H1 (cell line): Measurements from ENCODE around the gene IL27RA. TPM values are rescaled to one million over a fixed set of nuclear protein-coding genes. Genes with fewer than 3 reads are reported as not detected.

ENCODE experiments used
- CTCF ChIA-PET: fragments of 300-600 bp; sonication (Branson Sonifier 250); formaldehyde crosslinking; loops from one replicate; lab custom pipeline; 2021; ENCODE audit not compliant: partially characterized antibody; lab: Charles Lee
- POLR2A ChIA-PET: fragments of 300-600 bp; sonication (Branson Sonifier 250); formaldehyde crosslinking; loops from one replicate; lab custom pipeline; 2021; ENCODE audit warnings: inconsistent platforms; ENCODE audit not compliant: partially characterized antibody; lab: Charles Lee
- DNase-seq, 2 experiments: peaks; one replicate each; pipeline versions ENCODE4 v3.0.0 to v3.0.0-alpha.2; 2010 to 2022; ENCODE audit warnings: low spot score in 2 of 2, low read depth in 1 of 2, mixed read lengths in 1 of 2
- FAIRE-seq: peaks from 2 replicates; lab custom pipeline; 2011; peaks lifted over from hg19 to GRCh38; lab: Jason Lieb, UNC
- H2AFZ ChIP-seq: 2 replicates; pipeline ENCODE4 v1.8.1; 2012; ENCODE audit warnings: low read length, inconsistent platforms
- H2AK5ac ChIP-seq: 2 replicates; pipeline ENCODE4 v1.6.1; 2013; ENCODE audit warnings: low read depth, low read length
- H2BK120ac ChIP-seq: replicated peaks from 2 replicates; pipeline ENCODE3; 2013; ENCODE audit warnings: low read depth, low read length, inconsistent platforms
- H2BK12ac ChIP-seq: 2 replicates; pipeline ENCODE4 v1.6.1; 2013; ENCODE audit warnings: low read depth, low read length
- H2BK15ac ChIP-seq: 2 replicates; pipeline ENCODE4 v1.6.1; 2013; ENCODE audit warnings: low read length
- H2BK20ac ChIP-seq: 2 replicates; pipeline ENCODE4 v1.6.1; 2013; ENCODE audit warnings: low read length
- H2BK5ac ChIP-seq: 2 replicates; pipeline ENCODE4 v1.6.1; 2013; ENCODE audit warnings: low read depth, low read length
- H3K14ac ChIP-seq: 2 replicates; pipeline ENCODE4 v1.6.1; 2013; ENCODE audit warnings: inconsistent platforms; ENCODE audit not compliant: insufficient read length
- H3K18ac ChIP-seq: 2 replicates; pipeline ENCODE4 v1.6.1; 2013; ENCODE audit warnings: low read length; ENCODE audit errors: extremely low read depth
- H3K23ac ChIP-seq: 2 replicates; pipeline ENCODE4 v1.6.1; 2013; ENCODE audit warnings: inconsistent platforms; ENCODE audit not compliant: insufficient read length
- H3K23me2 ChIP-seq: 2 replicates; pipeline ENCODE4 v1.6.1; 2013; ENCODE audit warnings: low read depth, low read length
- H3K27ac ChIP-seq: 2 replicates; pipeline ENCODE4 v1.6.1; 2011; ENCODE audit warnings: low read depth, low read length, inconsistent platforms
- H3K27me3 ChIP-seq, 4 experiments: replicated peaks in 1 of 4; 1 replicate in 1 of 4; 2 replicates in 3 of 4; pipeline versions ENCODE4 v1.6.1 to v1.8.1; 2011 to 2013; ENCODE audit warnings: low read length in 3 of 4, mild to moderate bottlenecking in 3 of 4, inconsistent platforms in 2 of 4, mixed read lengths in 2 of 4, moderate library complexity in 1 of 4; ENCODE audit not compliant: control insufficient read depth in 3 of 4, insufficient read depth in 3 of 4; ENCODE audit errors: extremely low read depth in 1 of 4
- H3K36me3 ChIP-seq, 4 experiments: 2 replicates each; pipeline versions ENCODE4 v1.6.1 to v1.8.1; 2011 to 2013; ENCODE audit warnings: mild to moderate bottlenecking in 4 of 4, low read length in 3 of 4, moderate library complexity in 2 of 4, control low read depth in 1 of 4, inconsistent platforms in 1 of 4; ENCODE audit not compliant: insufficient read depth in 4 of 4, control insufficient read depth in 2 of 4
- H3K4ac ChIP-seq: replicated peaks from 2 replicates; pipeline ENCODE3; 2013; ENCODE audit warnings: low read length, low read depth, mixed read lengths, inconsistent platforms; ENCODE audit not compliant: insufficient read length
- H3K4me1 ChIP-seq, 4 experiments: replicated peaks in 1 of 4; 1 replicate in 1 of 4; 2 replicates in 3 of 4; pipeline versions ENCODE4 v1.6.1 to v1.8.1; 2011 to 2013; ENCODE audit warnings: low read length in 3 of 4, inconsistent platforms in 2 of 4, mixed read lengths in 1 of 4; ENCODE audit not compliant: insufficient read depth in 4 of 4, control insufficient read depth in 3 of 4
- H3K4me2 ChIP-seq, 2 experiments: 2 replicates each; pipeline versions ENCODE4 v1.6.1 to v1.8.1; 2011 to 2013; ENCODE audit warnings: low read depth in 2 of 2, low read length in 2 of 2, control low read depth in 1 of 2, inconsistent platforms in 1 of 2, mild to moderate bottlenecking in 1 of 2; ENCODE audit not compliant: insufficient read depth in 1 of 2
- H3K4me3 ChIP-seq, 4 experiments: fragments of 200-600, 300-600 bp in 1 of 4; sonication (generic), shearing (Covaris generic), sonication (Bioruptor Twin) in 1 of 4; 2 replicates each; pipeline versions ENCODE4 v1.5.1 to v1.8.1; 2011 to 2016; ENCODE audit warnings: low read length in 4 of 4, low read depth in 3 of 4, control low read depth in 2 of 4, inconsistent platforms in 2 of 4, mild to moderate bottlenecking in 2 of 4, mixed read lengths in 1 of 4, moderate library complexity in 1 of 4; ENCODE audit not compliant: insufficient read depth in 2 of 4; ENCODE audit errors: extremely low read depth in 1 of 4
- H3K56ac ChIP-seq: replicated peaks from 2 replicates; pipeline ENCODE3; 2013; ENCODE audit warnings: low read depth, mild to moderate bottlenecking, mixed read lengths, low read length, inconsistent platforms; ENCODE audit not compliant: insufficient read length
- H3K79me1 ChIP-seq: 2 replicates; pipeline ENCODE4 v1.6.1; 2013; ENCODE audit warnings: low read depth, low read length, control low read depth
- H3K79me2 ChIP-seq, 2 experiments: 2 replicates each; pipeline versions ENCODE4 v1.6.1 to v1.8.1; 2012 to 2013; ENCODE audit warnings: low read length in 2 of 2, mild to moderate bottlenecking in 2 of 2, inconsistent platforms in 1 of 2; ENCODE audit not compliant: insufficient read depth in 2 of 2, control insufficient read depth in 1 of 2
- H3K9ac ChIP-seq, 4 experiments: replicated peaks in 1 of 4; 1 replicate in 1 of 4; 2 replicates in 3 of 4; pipeline versions ENCODE4 v1.6.1 to v1.8.1; 2011 to 2013; ENCODE audit warnings: low read depth in 3 of 4, low read length in 3 of 4, control low read depth in 2 of 4, mild to moderate bottlenecking in 2 of 4, moderate library complexity in 2 of 4, inconsistent platforms in 1 of 4; ENCODE audit errors: extremely low read depth in 1 of 4
- H3K9me3 ChIP-seq, 2 experiments: 2 replicates each; pipeline versions ENCODE4 v1.6.1 to v1.8.1; 2012 to 2013; ENCODE audit warnings: mild to moderate bottlenecking in 2 of 2, moderate library complexity in 2 of 2, control low read depth in 1 of 2, inconsistent platforms in 1 of 2, low read depth in 1 of 2, low read length in 1 of 2, mixed read lengths in 1 of 2; ENCODE audit not compliant: insufficient read depth in 2 of 2
- H4K20me1 ChIP-seq, 2 experiments: replicated peaks in 1 of 2; 2 replicates each; pipeline versions ENCODE3 to v1.8.1; 2011 to 2013; ENCODE audit warnings: inconsistent platforms in 2 of 2, low read length in 2 of 2, mild to moderate bottlenecking in 1 of 2; ENCODE audit not compliant: insufficient read depth in 2 of 2, control insufficient read depth in 1 of 2
- H4K5ac ChIP-seq: 2 replicates; pipeline ENCODE4 v1.6.1; 2013; ENCODE audit warnings: low read length, low read depth, mixed read lengths, inconsistent platforms; ENCODE audit not compliant: insufficient read length
- H4K8ac ChIP-seq: 2 replicates; pipeline ENCODE4 v1.8.0; 2013; ENCODE audit warnings: mild to moderate bottlenecking, moderate library complexity, low read length, inconsistent platforms; ENCODE audit not compliant: insufficient read depth; ENCODE audit errors: extremely low read depth
- H4K91ac ChIP-seq: replicated peaks from 2 replicates; pipeline ENCODE3; 2013; ENCODE audit warnings: low read length, mixed read lengths, inconsistent platforms; ENCODE audit not compliant: insufficient read length
- BCL11A ChIP-seq, 2 experiments: IDR thresholded peaks; one replicate each; pipeline ENCODE4 v1.6.1; 2011; ENCODE audit warnings: low read depth in 2 of 2, low read length in 2 of 2, mild to moderate bottlenecking in 2 of 2
- CEBPB ChIP-seq: IDR thresholded peaks from 2 replicates; pipeline ENCODE4 v1.6.1; 2012; ENCODE audit warnings: low read depth, low read length
- CREB1 ChIP-seq: IDR thresholded peaks from 2 replicates; pipeline ENCODE4 v1.6.1; 2012; ENCODE audit warnings: inconsistent platforms
- GTF2F1 ChIP-seq: IDR thresholded peaks from 2 replicates; pipeline ENCODE4 v1.6.1; 2012; ENCODE audit warnings: low read depth, low read length, improper control_type of control experiment, borderline replicate concordance
- HDAC2 ChIP-seq, 2 experiments: fragments of 300-600 bp in 1 of 2; sonication (generic) in 1 of 2; IDR thresholded peaks; 2 replicates each; pipeline ENCODE4 v1.6.1; 2011 to 2012; ENCODE audit warnings: low read depth in 2 of 2, low read length in 2 of 2, mild to moderate bottlenecking in 2 of 2, moderate library complexity in 2 of 2, borderline replicate concordance in 1 of 2, inconsistent platforms in 1 of 2
- KDM1A ChIP-seq: fragments of 200-600, 300-600 bp; sonication (generic); IDR thresholded peaks from 2 replicates; pipeline ENCODE4 v1.7.1; 2016; ENCODE audit warnings: mild to moderate bottlenecking, low read length, borderline replicate concordance
- SP1 ChIP-seq: IDR thresholded peaks from 2 replicates; pipeline ENCODE4 v1.6.1; 2011; ENCODE audit warnings: low read depth, low read length
- TCF12 ChIP-seq: IDR thresholded peaks from 2 replicates; pipeline ENCODE4 v1.6.1; 2011; ENCODE audit warnings: low read depth, mild to moderate bottlenecking, low read length
- TEAD4 ChIP-seq: IDR thresholded peaks from 2 replicates; pipeline ENCODE4 v1.6.1; 2012; ENCODE audit warnings: low read depth, low read length, inconsistent platforms, mixed read lengths
- YY1 ChIP-seq: IDR thresholded peaks from 2 replicates; pipeline ENCODE4 v1.6.1; 2011; ENCODE audit warnings: low read depth, mild to moderate bottlenecking, low read length
- WGBS, 2 experiments: shearing (Covaris generic) in 1 of 2; methylation state at CpG; one replicate each; pipeline versions ENCODE4 v1.1.6 to v1.1.7; 2013 to 2015; ENCODE audit warnings: low lambda C conversion rate in 2 of 2, mixed read lengths in 2 of 2, inconsistent platforms in 1 of 2, low coverage in 1 of 2, missing lambda C conversion rate in 1 of 2; ENCODE audit not compliant: insufficient replicate concordance in 2 of 2, insufficient coverage in 1 of 2, insufficient read length in 1 of 2; ENCODE audit errors: extremely low coverage in 1 of 2, missing lambda C conversion rate in 1 of 2; 5-methylcytosine and 5-hydroxymethylcytosine counted together
- polyA plus RNA-seq, 7 experiments: library from polyadenylated mRNA; depleted of rRNA in 3 of 7; stranded (reverse) in 5 of 7; unstranded in 2 of 7; fragments of >200 nt in 5 of 7; fragments of 200-250 nt in 2 of 7; gene quantifications; 1 replicate in 5 of 7; 2 replicates in 1 of 7; 4 replicates in 1 of 7; pipeline versions ENCODE4 v1.2.1 to v1.2.3, GENCODE V29; 2011 to 2013; ENCODE audit warnings: missing spikeins in 2 of 7, mixed read lengths in 2 of 7
- total RNA-seq: library from RNA; stranded (reverse); fragmentation: NEBNext Ultra II Directional; extraction: Animal tissue kit (Norgen Biotek cat#: 25700); gene quantifications from 2 replicates; pipeline ENCODE4 v1.2.1, GENCODE V29; 2021
- TF ChIP-seq, protein P1 (sequence below), 3 experiments: IDR thresholded peaks; 1 replicate in 2 of 3; 2 replicates in 1 of 3; pipeline versions ENCODE4 v1.5.1 to v1.6.1; 2011; ENCODE audit warnings: low read length in 3 of 3, mild to moderate bottlenecking in 3 of 3, inconsistent platforms in 2 of 3, low read depth in 1 of 3, moderate library complexity in 1 of 3; ENCODE audit not compliant: insufficient read depth in 1 of 3; ENCODE audit errors: control extremely low read depth in 1 of 3

The IL27RA gene
- total and polyA plus RNA-seq, 2 of the 8 experiments (the other 6 are each of a cell fraction or from before 2014, with no cell fraction given) = 9.9 to 14.7 TPM

DNA sequence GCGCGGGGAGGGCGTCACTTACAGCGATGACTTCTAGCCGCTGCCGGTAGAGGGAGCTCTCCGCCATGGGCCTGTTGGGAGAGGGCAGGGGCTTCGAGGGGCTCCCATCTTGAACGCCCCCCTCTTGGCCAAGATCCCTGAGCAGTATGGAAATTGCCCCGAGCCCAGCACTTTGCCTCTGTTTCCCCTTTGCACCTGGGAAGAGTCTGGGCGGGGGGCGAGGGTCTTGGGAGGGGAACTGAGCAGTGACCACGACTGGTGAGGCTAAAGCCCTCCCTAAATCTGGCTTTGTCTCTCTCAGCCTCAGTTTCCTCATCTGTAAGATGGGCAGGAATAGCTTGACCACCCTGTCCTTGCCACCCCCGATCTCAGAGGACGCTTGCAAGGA, 27.5 kb downstream of the IL27RA start:
- FAIRE-seq = no peak
- POLR2A ChIA-PET = interaction anchor here (0.9 kb wide), 2 partner anchors 27 to 96 kb away, joined by 3 to 4 read pairs; partner anchors contain the start of gene IL27RA
- TF ChIP-seq, protein P1, sequence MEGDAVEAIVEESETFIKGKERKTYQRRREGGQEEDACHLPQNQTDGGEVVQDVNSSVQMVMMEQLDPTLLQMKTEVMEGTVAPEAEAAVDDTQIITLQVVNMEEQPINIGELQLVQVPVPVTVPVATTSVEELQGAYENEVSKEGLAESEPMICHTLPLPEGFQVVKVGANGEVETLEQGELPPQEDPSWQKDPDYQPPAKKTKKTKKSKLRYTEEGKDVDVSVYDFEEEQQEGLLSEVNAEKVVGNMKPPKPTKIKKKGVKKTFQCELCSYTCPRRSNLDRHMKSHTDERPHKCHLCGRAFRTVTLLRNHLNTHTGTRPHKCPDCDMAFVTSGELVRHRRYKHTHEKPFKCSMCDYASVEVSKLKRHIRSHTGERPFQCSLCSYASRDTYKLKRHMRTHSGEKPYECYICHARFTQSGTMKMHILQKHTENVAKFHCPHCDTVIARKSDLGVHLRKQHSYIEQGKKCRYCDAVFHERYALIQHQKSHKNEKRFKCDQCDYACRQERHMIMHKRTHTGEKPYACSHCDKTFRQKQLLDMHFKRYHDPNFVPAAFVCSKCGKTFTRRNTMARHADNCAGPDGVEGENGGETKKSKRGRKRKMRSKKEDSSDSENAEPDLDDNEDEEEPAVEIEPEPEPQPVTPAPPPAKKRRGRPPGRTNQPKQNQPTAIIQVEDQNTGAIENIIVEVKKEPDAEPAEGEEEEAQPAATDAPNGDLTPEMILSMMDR (IDR thresholded peaks at IDR 0.05; ENCODE audit: control extremely low read depth in 1 of 3, insufficient read depth in 1 of 3, low read depth in 1 of 3, low read length in 3 of 3) = peak; percentile 74 to 96 (median 83)
- TF ChIP-seq YY1 (peak; percentile 48; the same call in 1 of the 2 replicates), SP1 (no peak), BCL11A (IDR thresholded peaks at IDR 0.05; ENCODE audit: low read depth in 2 of 2, low read length in 2 of 2) (no peak), HDAC2 (IDR thresholded peaks at IDR 0.05; ENCODE audit: borderline replicate concordance in 1 of 2, low read depth in 2 of 2, low read length in 2 of 2) (peak in 1 of 2 experiments; percentile 88; a peak in 1 of 4 replicates), KDM1A (peak; percentile 92), CEBPB (no peak), TCF12 (no peak), CREB1 (peak; percentile 75), TEAD4 (no peak), GTF2F1 (no peak)

More for the DNA sequence above, 27.5 kb downstream of the IL27RA start:
- Histone ChIP-seq H3K4ac (no peak overlapping the region), H3K23me2 (peaks cover 12% of the 10 kb centered on the region; the same call in 1 of the 2 replicates), H3K18ac (no peak overlapping the region), H3K9me3 (no peaks in the 10 kb centered on the region), H2BK15ac (no peak overlapping the region), H2AK5ac (no peak overlapping the region), H3K79me2 (no peaks in the 10 kb centered on the region), H3K27ac (no peak overlapping the region), H3K27me3 (peaks cover 5 to 19% (median 14%) of the 10 kb centered on the region in 4 experiments), H3K4me3 (no peak overlapping the region), H3K36me3 (no peaks in the 10 kb centered on the region), H4K5ac (no peak overlapping the region), H2AFZ (no peak overlapping the region), H2BK120ac (no peak overlapping the region), H4K91ac (no peak overlapping the region), H3K4me2 (peak overlapping the region; percentile 61 to 77; a peak in 2 of 4 replicates), H3K9ac (no peak overlapping the region), H2BK20ac (no peak overlapping the region), H2BK12ac (no peak overlapping the region), H4K20me1 (peaks cover 0 to 2% of the 10 kb centered on the region in 2 experiments), H3K79me1 (no peaks in the 10 kb centered on the region), H3K23ac (no peak overlapping the region), H2BK5ac (no peak overlapping the region), H3K14ac (no peak overlapping the region), H3K4me1 (peaks cover 0 to 10% (median 3%) of the 10 kb centered on the region in 4 experiments; a peak in 4 of 7 replicates), H3K56ac (no peak overlapping the region), H4K8ac (no peak overlapping the region)
- DNase-seq = peak in 1 of 2 experiments; percentile 93
- WGBS, 2 experiments = 16% methylated on average over 15 of the region's 15 CpGs; no CpG with 5 or more reads in 1 of the 2 experiments
- CTCF ChIA-PET = interaction anchor here (0.6 to 7.3 kb wide), 45 partner anchors 11 to 616 kb away, joined by 3 to 103 read pairs (median 4); partner anchors contain the start of genes ASF1B, C19orf67, IL27RA and MISP3
